NK-92 (cell line): ENCODE measurements around the gene KLHL11.

Source experiments
- DNase-seq: peaks from one replicate; lab custom pipeline; 2025; ENCODE audit not compliant: unreplicated experiment; lab: John Stamatoyannopoulos, UW

The KLHL11 gene

GRCh38 chr17:41812381-41813151 lies 52.7 kb downstream of the KLHL11 start, which contains the start of gene FKBP10:
Gene FKBP10, plus strand, starts transcription at chr17:41813004. Its CDS starts 31 bp downstream, at chr17:41813035.
- no peak for DNase-seq

- no peak for DNase-seq
Observed at GRCh38 chr17:41811549-41812380, 53.5 kb downstream of the KLHL11 start, which contains the start of gene P3H4. Gene P3H4, minus strand, starts transcription at chr17:41811949. Its CDS starts 34 bp downstream, at chr17:41811915.

- DNase-seq, result no peak
Observed at GRCh38 chr17:41810659-41811548, 54.3 kb downstream of the KLHL11 start.

GRCh38 chr17:41806685-41807445 lies 58.4 kb downstream of the KLHL11 start:
- no peak for DNase-seq
